ENCODE results near the gene SLC26A8.

DNA sequence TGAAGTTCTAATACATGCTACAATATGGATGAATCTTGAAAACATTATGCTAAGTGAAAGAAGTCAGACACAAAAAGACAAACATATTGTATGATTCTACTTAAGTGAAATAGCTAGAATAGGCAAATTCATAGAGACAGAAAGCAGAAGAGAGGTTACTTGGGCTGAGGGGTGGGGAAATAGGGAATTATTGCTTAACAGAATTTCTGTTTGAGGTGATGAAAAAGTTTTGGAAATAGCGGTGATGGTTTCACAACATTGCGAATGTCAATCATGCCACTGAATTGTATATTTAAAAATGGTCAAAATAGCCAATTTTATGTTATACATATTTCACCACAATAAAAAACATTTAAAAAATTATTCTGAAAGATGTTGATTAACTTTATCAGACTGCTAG is 6.1 kb downstream of the SLC26A8 start:
- no peak for TF ChIP-seq CTCF (IDR thresholded peaks at IDR 0.05)
- no peak for TF ChIP-seq EP300 (IDR thresholded peaks at IDR 0.05)
- TF ChIP-seq POLR2A (IDR thresholded peaks at IDR 0.05) = no peak

Measured in stomach (tissue), 4 donors.